K562 (cell line): Measurements from ENCODE around the gene METTL14. TPM values are rescaled to one million over a fixed set of nuclear protein-coding genes. Genes with fewer than 3 reads are reported as not detected.
A peak's percentile ranks its signal among the peaks of the same experiment; 100 is the strongest.

Source experiments
- ATAC-seq: fragments of 200-7000 bp; cut with Tn5 transposase; 3 replicates; pipeline ENCODE4 v1.9.1; 2020; ENCODE audit warnings: moderate library complexity
- BruUV-seq: library from RNA; stranded (reverse); fragments of 400-500 nt; replicated peaks from 2 replicates; lab custom pipeline; 2021; lab: Mats Ljungman, UMichigan
- CTCF ChIA-PET: fragments of 300-600 bp; formaldehyde crosslinking; extraction: SDS; loops from one replicate; lab custom pipeline; 2021; ENCODE audit warnings: low intra/inter-chr PET ratio; lab: Yijun Ruan, JAX
- POLR2A ChIA-PET: fragments of 300-600, 350-650 bp; sonication (Branson Sonifier 250); formaldehyde crosslinking; extraction: SDS; loops from one replicate; lab custom pipeline; 2021; ENCODE audit warnings: antibody characterized with exemption, inconsistent platforms; lab: Yijun Ruan, JAX
- DNase-seq, 4 experiments: peaks; one replicate each; pipeline versions ENCODE4 v3.0.0 to v3.0.0-alpha.2; 2011 to 2018; ENCODE audit warnings: low spot score in 3 of 4, mixed read lengths in 3 of 4; ENCODE audit errors: extremely low read depth in 1 of 4
- FAIRE-seq: peaks from 2 replicates; lab custom pipeline; 2011; peaks lifted over from hg19 to GRCh38; lab: Jason Lieb, UNC
- H2AFZ ChIP-seq: 2 replicates; pipeline ENCODE4 v1.6.0; 2011; ENCODE audit warnings: low read depth, low read length, control low read depth, inconsistent platforms
- H3K27ac ChIP-seq: fragments of 200-600 bp; 3 replicates; pipeline ENCODE4 v1.8.0; 2011; ENCODE audit warnings: low read depth, mild to moderate bottlenecking, control low read depth, inconsistent platforms, low read length, moderate library complexity, mixed read lengths; ENCODE audit errors: extremely low read depth
- H3K27me3 ChIP-seq, 2 experiments: fragments of 300-600 bp in 1 of 2; 2 replicates in 1 of 2; 3 replicates in 1 of 2; pipeline versions ENCODE4 v1.6.0 to v1.8.0; 2011; ENCODE audit warnings: inconsistent platforms in 2 of 2, low read length in 2 of 2, mild to moderate bottlenecking in 1 of 2, mixed read lengths in 1 of 2, moderate library complexity in 1 of 2; ENCODE audit not compliant: control insufficient read depth in 2 of 2, insufficient read depth in 2 of 2
- H3K36me3 ChIP-seq: fragments of 300-600 bp; 3 replicates; pipeline ENCODE4 v1.8.0; 2011; ENCODE audit warnings: mild to moderate bottlenecking, low read length, inconsistent platforms; ENCODE audit not compliant: control insufficient read depth, insufficient read depth
- H3K4me1 ChIP-seq, 2 experiments: fragments of 200-600 bp in 1 of 2; replicated peaks in 1 of 2; 2 replicates in 1 of 2; 3 replicates in 1 of 2; pipeline versions ENCODE4 v1.5.1 to v1.8.0; 2011; ENCODE audit warnings: inconsistent platforms in 2 of 2, low read length in 2 of 2, mild to moderate bottlenecking in 1 of 2, mixed read lengths in 1 of 2, moderate library complexity in 1 of 2; ENCODE audit not compliant: control insufficient read depth in 2 of 2, insufficient read depth in 2 of 2
- H3K4me2 ChIP-seq: 2 replicates; pipeline ENCODE4 v1.6.1; 2011; ENCODE audit warnings: low read length, control low read depth, inconsistent platforms, mixed read lengths; ENCODE audit not compliant: insufficient read depth
- H3K4me3 ChIP-seq: fragments of 200-600 bp; sonication (generic), shearing (Covaris generic); 2 replicates; pipeline ENCODE4 v1.5.1; 2016; ENCODE audit warnings: control low read depth, inconsistent platforms
- H3K79me2 ChIP-seq: fragments of 200-600 bp; 3 replicates; pipeline ENCODE4 v1.8.0; 2011; ENCODE audit warnings: low read length, inconsistent platforms; ENCODE audit not compliant: control insufficient read depth, insufficient read depth
- H3K9ac ChIP-seq, 2 experiments: 2 replicates each; pipeline versions ENCODE4 v1.6.0 to v1.6.1; 2011; ENCODE audit warnings: low read depth in 2 of 2, low read length in 2 of 2, control low read depth in 1 of 2, inconsistent platforms in 1 of 2, mild to moderate bottlenecking in 1 of 2, mixed read lengths in 1 of 2; ENCODE audit not compliant: insufficient read depth in 1 of 2
- H3K9me1 ChIP-seq: one replicate; pipeline ENCODE4 v1.6.0; 2011; ENCODE audit warnings: inconsistent platforms, mild to moderate bottlenecking, low read length, moderate library complexity; ENCODE audit not compliant: control insufficient read depth, insufficient read depth
- H3K9me3 ChIP-seq: replicated peaks from 2 replicates; pipeline ENCODE4 v1.5.1; 2011; ENCODE audit warnings: low read depth, low read length, inconsistent platforms; ENCODE audit not compliant: control insufficient read depth, insufficient read depth
- H4K20me1 ChIP-seq: replicated peaks from 2 replicates; pipeline ENCODE4 v1.6.1; 2011; ENCODE audit warnings: low read length, inconsistent platforms, mixed read lengths; ENCODE audit not compliant: control insufficient read depth, insufficient read depth
- DMBX1 ChIP-seq: fragments of 250-450 bp; sonication (Bioruptor Pico); IDR thresholded peaks from 2 replicates; pipeline ENCODE4 v1.8.0; 2022; ENCODE audit warnings: inconsistent platforms, mild to moderate bottlenecking, moderate library complexity, borderline replicate concordance
- EP300 ChIP-seq: IDR thresholded peaks from 2 replicates; pipeline ENCODE4 v1.6.1; 2012; ENCODE audit warnings: low read length, improper control_type of control experiment
- GATAD2A ChIP-seq: fragments of 450-650 bp; IDR thresholded peaks from 2 replicates; pipeline ENCODE4 v1.6.1; 2017
- HDGF ChIP-seq: fragments of 450-650 bp; IDR thresholded peaks from 2 replicates; pipeline ENCODE4 v1.6.1; 2016
- RCOR1 ChIP-seq, 2 experiments: IDR thresholded peaks; 2 replicates each; pipeline ENCODE4 v1.6.1; 2012; ENCODE audit warnings: low read depth in 2 of 2, low read length in 2 of 2, borderline replicate concordance in 1 of 2, improper control_type of control experiment in 1 of 2
- SMARCA4 ChIP-seq: fragments of 450-650 bp; IDR thresholded peaks from 2 replicates; pipeline ENCODE4 v1.6.1; 2016
- STAT6 ChIP-seq: sonication (generic); formaldehyde crosslinking; IDR thresholded peaks from 2 replicates; pipeline ENCODE4 v1.8.1; 2023; ENCODE audit warnings: mild to moderate bottlenecking, missing genetic modification reagents
- U2AF2 ChIP-seq: fragments of 200-400 bp; formaldehyde crosslinking; optimal IDR thresholded peaks from 2 replicates; pipeline ENCODE3; 2017; ENCODE audit warnings: low read depth, mild to moderate bottlenecking, low read length
- ZNF311 ChIP-seq: fragments of 250-450 bp; sonication (Bioruptor Pico); IDR thresholded peaks from 2 replicates; pipeline ENCODE4 v1.4.0; 2020; ENCODE audit warnings: mild to moderate bottlenecking, moderate library complexity
- ZNF507 ChIP-seq: conservative IDR thresholded peaks from 2 replicates; pipeline ENCODE4 v1.6.1; 2017; ENCODE audit warnings: missing genetic modification characterization, missing compliant biosample characterization
- ZNF75A ChIP-seq: fragments of 450-650 bp; formaldehyde crosslinking; IDR thresholded peaks from 2 replicates; pipeline ENCODE4 v1.4.0; 2020; ENCODE audit warnings: mild to moderate bottlenecking
- WGBS: fragments of 100-300 bp; shearing (Covaris generic); methylation state at CpG from one replicate; pipeline ENCODE4 v1.1.6; 2016; ENCODE audit warnings: low coverage, mixed read lengths; ENCODE audit not compliant: insufficient coverage; ENCODE audit errors: missing lambda C conversion rate; 5-methylcytosine and 5-hydroxymethylcytosine counted together
- in situ Hi-C: fragments of 300-500 bp; cut with MboI; formaldehyde crosslinking; loops from 4 replicates; pipeline ENCODE4 v1.15.0; 2018; ENCODE audit warnings: inconsistent platforms, mixed read lengths
- intact Hi-C: fragments of 100-400 bp; cut with micrococcal nuclease; formaldehyde crosslinking; loops from 2 replicates; pipeline ENCODE4 v1.14.2; 2022
- polyA plus RNA-seq, 8 experiments: library from polyadenylated mRNA; depleted of rRNA in 4 of 8; stranded (reverse) in 5 of 8; unstranded in 3 of 8; fragments of >200 nt; fragmentation: Nextera tagmentation in 2 of 8; fragmentation: Illumina TruSeq in 1 of 8; extraction: Ambion mirVana in 2 of 8; extraction: Trizol in 1 of 8; gene quantifications; 2 replicates each; pipeline versions ENCODE4 v1.2.1 to v1.2.3, GENCODE V29; 2011 to 2014; ENCODE audit warnings: inconsistent platforms in 1 of 8, missing spikeins in 1 of 8
- total RNA-seq, 7 experiments: library from RNA; depleted of rRNA in 6 of 7; stranded (reverse); fragments of >200 nt in 6 of 7; fragmentation: Illumina TruSeq in 2 of 7; extraction: Trizol in 2 of 7; gene quantifications; 2 replicates each; pipeline versions ENCODE4 v1.2.1 to v1.2.3, GENCODE V29; 2011 to 2021; ENCODE audit warnings: low replicate concordance in 1 of 7
- TF ChIP-seq, protein P1 (sequence below): sonication (generic); formaldehyde crosslinking; IDR thresholded peaks from 2 replicates; pipeline ENCODE4 v1.8.0; 2022; ENCODE audit warnings: missing genetic modification reagents, mild to moderate bottlenecking, borderline replicate concordance
- TF ChIP-seq, protein P2 (sequence below): fragments of 450-650 bp; IDR thresholded peaks from 2 replicates; pipeline ENCODE4 v1.6.1; 2016; ENCODE audit warnings: missing biosample characterization, missing genetic modification characterization

METTL14 gene
- total and polyA plus RNA-seq, 9 of the 15 experiments (the other 6 are each of a cell fraction or from before 2014, with no cell fraction given), result 16.7 to 42.4 (median 27.7) TPM

DNA sequence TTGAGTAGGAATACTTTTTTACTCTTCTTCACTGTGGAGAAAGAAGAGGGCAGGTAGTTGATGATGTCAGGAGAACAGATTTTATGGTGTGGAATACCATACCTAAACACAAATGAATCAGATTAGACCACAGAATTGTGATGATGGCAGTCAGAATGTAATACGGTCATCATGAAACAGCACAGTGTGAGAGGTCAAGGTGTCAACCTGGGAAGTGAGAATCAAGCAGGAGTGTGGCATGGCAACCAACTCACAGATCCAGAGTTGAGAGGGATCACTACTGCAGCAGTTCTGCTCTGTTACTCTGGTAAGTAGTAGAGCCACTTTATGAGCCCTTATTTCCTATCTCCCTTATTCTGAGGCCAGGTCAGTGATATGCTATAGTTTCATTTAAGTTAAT lies 27.7 kb downstream of the METTL14 start:
- FAIRE-seq, result no peak
- BruUV-seq, result no TSS peak

GRCh38 chr4:118714682-118715081 lies 29.5 kb downstream of the METTL14 start:
- BruUV-seq, result no TSS peak
- 69% methylated on average over 4 of the region's 4 CpGs for WGBS

More for the DNA sequence above, 27.7 kb downstream of the METTL14 start:
- TF ChIP-seq SMARCA4 (no peak), GATAD2A (no peak), ZNF75A (CRISPR knock-in tag) (no peak), ZNF311 (no peak)
- 60% methylated on average over 1 of the region's 1 CpG for WGBS
- no peak overlapping the region for H3K9ac ChIP-seq
- no peak overlapping the region for H3K4me3 ChIP-seq
- H4K20me1 ChIP-seq, result 0 out of 2 replicates have a peak, but pooled peaks cover 4% of the 10 kb centered on the region
- DNase-seq, result no peak
- intact Hi-C loops (no loop called here), in situ Hi-C loops (no loop called here)
- H3K36me3 ChIP-seq, result peaks cover 46% of the 10 kb centered on the region
- H3K9me3 ChIP-seq, result no peaks in the 10 kb centered on the region
- H3K27ac ChIP-seq, result no peak overlapping the region
- no peaks in the 10 kb centered on the region for H3K79me2 ChIP-seq
- no peaks in the 10 kb centered on the region for H3K9me1 ChIP-seq
- ChIA-PET CTCF (no interaction called here), POLR2A (no interaction called here)
- no peaks in the 10 kb centered on the region for H3K4me1 ChIP-seq
- ATAC-seq, result peak; percentile 28; the same call in 1 of the 3 replicates
- no peak overlapping the region for H2AFZ ChIP-seq
- no peak overlapping the region for H3K4me2 ChIP-seq
- H3K27me3 ChIP-seq, result no peaks in the 10 kb centered on the region

More at GRCh38 chr4:118714682-118715081, 29.5 kb downstream of the METTL14 start:
- intact Hi-C loops (no loop called here), in situ Hi-C loops (no loop called here)
- TF ChIP-seq RCOR1 (IDR thresholded peaks at IDR 0.05; ENCODE audit: borderline replicate concordance in 1 of 2, low read depth in 2 of 2, low read length in 2 of 2) (no peak), DMBX1 (CRISPR knock-in tag) (no peak), HDGF (no peak), ZNF507 (tag) (no peak), STAT6 (CRISPR knock-in tag) (no peak), U2AF2 (no peak), EP300 (no peak)
- TF ChIP-seq, protein P1, sequence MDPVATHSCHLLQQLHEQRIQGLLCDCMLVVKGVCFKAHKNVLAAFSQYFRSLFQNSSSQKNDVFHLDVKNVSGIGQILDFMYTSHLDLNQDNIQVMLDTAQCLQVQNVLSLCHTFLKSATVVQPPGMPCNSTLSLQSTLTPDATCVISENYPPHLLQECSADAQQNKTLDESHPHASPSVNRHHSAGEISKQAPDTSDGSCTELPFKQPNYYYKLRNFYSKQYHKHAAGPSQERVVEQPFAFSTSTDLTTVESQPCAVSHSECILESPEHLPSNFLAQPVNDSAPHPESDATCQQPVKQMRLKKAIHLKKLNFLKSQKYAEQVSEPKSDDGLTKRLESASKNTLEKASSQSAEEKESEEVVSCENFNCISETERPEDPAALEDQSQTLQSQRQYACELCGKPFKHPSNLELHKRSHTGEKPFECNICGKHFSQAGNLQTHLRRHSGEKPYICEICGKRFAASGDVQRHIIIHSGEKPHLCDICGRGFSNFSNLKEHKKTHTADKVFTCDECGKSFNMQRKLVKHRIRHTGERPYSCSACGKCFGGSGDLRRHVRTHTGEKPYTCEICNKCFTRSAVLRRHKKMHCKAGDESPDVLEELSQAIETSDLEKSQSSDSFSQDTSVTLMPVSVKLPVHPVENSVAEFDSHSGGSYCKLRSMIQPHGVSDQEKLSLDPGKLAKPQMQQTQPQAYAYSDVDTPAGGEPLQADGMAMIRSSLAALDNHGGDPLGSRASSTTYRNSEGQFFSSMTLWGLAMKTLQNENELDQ (CRISPR knock-in tag), result no peak
- TF ChIP-seq, protein P2, sequence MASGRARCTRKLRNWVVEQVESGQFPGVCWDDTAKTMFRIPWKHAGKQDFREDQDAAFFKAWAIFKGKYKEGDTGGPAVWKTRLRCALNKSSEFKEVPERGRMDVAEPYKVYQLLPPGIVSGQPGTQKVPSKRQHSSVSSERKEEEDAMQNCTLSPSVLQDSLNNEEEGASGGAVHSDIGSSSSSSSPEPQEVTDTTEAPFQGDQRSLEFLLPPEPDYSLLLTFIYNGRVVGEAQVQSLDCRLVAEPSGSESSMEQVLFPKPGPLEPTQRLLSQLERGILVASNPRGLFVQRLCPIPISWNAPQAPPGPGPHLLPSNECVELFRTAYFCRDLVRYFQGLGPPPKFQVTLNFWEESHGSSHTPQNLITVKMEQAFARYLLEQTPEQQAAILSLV, result no peak
- ATAC-seq (no peak), DNase-seq (no peak), FAIRE-seq (no peak)
- Histone ChIP-seq H3K79me2 (no peaks in the 10 kb centered on the region), H3K4me1 (no peaks in the 10 kb centered on the region), H3K9me3 (no peaks in the 10 kb centered on the region), H3K9ac (no peak overlapping the region), H4K20me1 (0 out of 2 replicates have a peak, but pooled peaks cover 4% of the 10 kb centered on the region), H3K27me3 (no peaks in the 10 kb centered on the region), H3K4me2 (no peak overlapping the region), H2AFZ (no peak overlapping the region), H3K27ac (no peak overlapping the region), H3K4me3 (no peak overlapping the region), H3K9me1 (no peaks in the 10 kb centered on the region), H3K36me3 (peaks cover 30% of the 10 kb centered on the region)
- ChIA-PET CTCF (no interaction called here), POLR2A (no interaction called here)
